SK-N-MC (cell line): ENCODE data around the gene LRRTM4.

Source experiments
- EZH2 ChIP-seq: fragments of 200-600 bp; sonication (generic); IDR thresholded peaks from one replicate; pipeline ENCODE4 v1.6.1; 2017; ENCODE audit warnings: antibody characterized with exemption
- POLR2AphosphoS5 ChIP-seq: IDR thresholded peaks from 2 replicates; pipeline ENCODE4 v1.6.1; 2012; ENCODE audit warnings: mild to moderate bottlenecking, low read depth, low read length, borderline replicate concordance

GRCh38 chr2:77404189-77404588 is 118.0 kb downstream of the LRRTM4 start:
- TF ChIP-seq EZH2 (no peak), POLR2AphosphoS5 (no peak)
